Measurements from ENCODE around the gene GALNT1.
A peak's percentile ranks its signal among the peaks of the same experiment; 100 is the strongest.

The GALNT1 gene

GRCh38 chr18:35754464-35754863 lies 172.9 kb downstream of the GALNT1 start:
- no peak for DNase-seq (ENCODE audit: low spot score)

DNA sequence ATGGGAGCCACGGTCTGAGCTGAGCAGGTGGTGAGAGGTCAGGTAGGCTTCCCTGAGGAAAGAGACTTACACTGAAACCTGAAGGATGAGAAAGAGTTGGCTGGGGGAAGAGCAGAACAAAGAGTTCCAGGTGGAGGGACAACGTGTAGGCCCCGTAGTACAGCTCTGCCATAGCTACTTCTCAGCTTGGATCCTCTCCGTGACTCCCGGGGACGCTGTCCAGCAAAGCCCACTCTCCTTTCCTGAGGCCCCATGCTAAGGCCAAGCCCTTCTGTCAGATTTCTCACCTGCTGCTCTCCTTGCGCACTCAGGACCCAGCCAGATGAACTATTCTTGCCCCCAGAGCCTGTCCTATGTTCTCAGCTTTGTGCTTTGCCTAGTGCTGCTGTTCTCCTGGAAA lies 173.8 kb downstream of the GALNT1 start:
- no peak for DNase-seq (ENCODE audit: low spot score)

DNA sequence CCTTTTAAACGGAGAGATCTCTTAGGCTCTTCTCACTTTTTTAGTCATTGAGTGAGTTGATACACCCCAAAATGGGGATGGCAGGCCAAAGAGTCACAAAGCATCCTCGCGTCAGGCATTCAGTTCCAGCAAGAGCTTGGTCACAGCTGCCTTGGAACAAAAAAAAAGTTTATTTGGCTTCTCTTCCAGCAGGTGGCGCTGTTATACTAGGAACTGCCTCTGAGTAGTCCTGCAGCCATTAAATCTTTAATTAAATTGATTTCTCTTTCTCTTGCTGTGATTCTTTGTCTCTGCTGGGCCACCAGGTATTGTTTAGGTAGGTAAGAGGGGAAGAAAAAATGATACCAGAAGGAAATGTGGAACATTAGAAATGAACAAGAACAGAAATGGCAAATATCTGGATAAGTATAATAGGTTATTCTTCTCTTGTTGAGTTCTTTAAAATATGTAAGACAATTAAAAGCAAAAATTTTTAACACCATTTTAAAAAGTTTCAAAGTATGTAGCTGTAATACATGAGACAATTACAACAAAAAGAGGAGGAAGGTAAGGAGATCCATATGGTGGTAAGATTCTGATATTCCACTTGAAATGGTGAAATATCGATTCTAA lies 175.1 kb downstream of the GALNT1 start:
- peak; percentile 64 for DNase-seq (ENCODE audit: low spot score)
